ENCODE measurements around the gene EPHB4.
"Not testable (repeated sequence)": the region's sequence is repeated elsewhere in the genome, so short reads cannot be mapped to it uniquely, and the experiment has no call there.

EPHB4 gene

GRCh38 chr7:100819586-100819985 is 7.7 kb downstream of the EPHB4 start:
- no peaks in the 10 kb centered on the region for H3K79me2 ChIP-seq (ENCODE audit: insufficient read depth, low read depth)
- H3K27me3 ChIP-seq (ENCODE audit: insufficient read depth, low read depth) = peaks cover 77% of the 10 kb centered on the region
- no peaks in the 10 kb centered on the region for H3K36me3 ChIP-seq (ENCODE audit: insufficient read depth)
- H3K4me2 ChIP-seq = no peak overlapping the region
- H3K27ac ChIP-seq = no peak overlapping the region
- no peak overlapping the region for H2AFZ ChIP-seq (ENCODE audit: low read depth)
- H4K20me1 ChIP-seq (ENCODE audit: insufficient read depth) = no peaks in the 10 kb centered on the region
- no peaks in the 10 kb centered on the region for H3K4me1 ChIP-seq (ENCODE audit: low read depth, poor library complexity, severe bottlenecking)
- H3K4me3 ChIP-seq (IDR thresholded peaks at IDR 0.05; ENCODE audit: insufficient read depth, low read depth, low read length) = no peak overlapping the region
- no peak overlapping the region for H3K9ac ChIP-seq
- TF ChIP-seq, protein P1, sequence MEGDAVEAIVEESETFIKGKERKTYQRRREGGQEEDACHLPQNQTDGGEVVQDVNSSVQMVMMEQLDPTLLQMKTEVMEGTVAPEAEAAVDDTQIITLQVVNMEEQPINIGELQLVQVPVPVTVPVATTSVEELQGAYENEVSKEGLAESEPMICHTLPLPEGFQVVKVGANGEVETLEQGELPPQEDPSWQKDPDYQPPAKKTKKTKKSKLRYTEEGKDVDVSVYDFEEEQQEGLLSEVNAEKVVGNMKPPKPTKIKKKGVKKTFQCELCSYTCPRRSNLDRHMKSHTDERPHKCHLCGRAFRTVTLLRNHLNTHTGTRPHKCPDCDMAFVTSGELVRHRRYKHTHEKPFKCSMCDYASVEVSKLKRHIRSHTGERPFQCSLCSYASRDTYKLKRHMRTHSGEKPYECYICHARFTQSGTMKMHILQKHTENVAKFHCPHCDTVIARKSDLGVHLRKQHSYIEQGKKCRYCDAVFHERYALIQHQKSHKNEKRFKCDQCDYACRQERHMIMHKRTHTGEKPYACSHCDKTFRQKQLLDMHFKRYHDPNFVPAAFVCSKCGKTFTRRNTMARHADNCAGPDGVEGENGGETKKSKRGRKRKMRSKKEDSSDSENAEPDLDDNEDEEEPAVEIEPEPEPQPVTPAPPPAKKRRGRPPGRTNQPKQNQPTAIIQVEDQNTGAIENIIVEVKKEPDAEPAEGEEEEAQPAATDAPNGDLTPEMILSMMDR (conservative IDR thresholded peaks at IDR 0.05; ENCODE audit: low read depth, low read length) = no peak

DNA sequence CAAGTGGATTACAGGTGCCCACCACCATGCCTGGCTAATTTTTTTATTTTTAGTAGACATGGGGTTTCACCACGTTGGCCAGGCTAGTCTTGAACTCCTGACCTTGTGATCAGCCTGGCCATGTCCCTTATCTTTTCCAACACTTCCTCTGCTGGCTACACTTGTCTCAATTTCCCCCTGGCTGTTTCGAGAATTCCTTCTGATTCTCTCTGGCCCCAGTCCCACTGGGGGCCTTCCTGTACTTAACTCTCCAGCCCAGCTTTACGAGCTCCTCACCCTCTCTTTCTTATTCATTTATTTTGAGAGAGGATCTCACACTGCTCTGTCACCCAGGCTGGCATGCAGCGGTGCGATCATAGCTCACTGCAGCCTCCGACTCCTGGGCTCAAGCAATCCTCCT is 8.5 kb downstream of the EPHB4 start:
- Histone ChIP-seq H3K27ac (no peak overlapping the region), H3K36me3 (ENCODE audit: insufficient read depth) (no peaks in the 10 kb centered on the region)
- TF ChIP-seq, protein P1 (conservative IDR thresholded peaks at IDR 0.05; ENCODE audit: low read depth, low read length) = no peak

GRCh38 chr7:100818366-100818765 is 9.0 kb downstream of the EPHB4 start:
- Histone ChIP-seq H3K4me3 (IDR thresholded peaks at IDR 0.05; ENCODE audit: insufficient read depth, low read depth, low read length) (no peak overlapping the region), H3K4me2 (no peak overlapping the region), H3K79me2 (ENCODE audit: insufficient read depth, low read depth) (no peaks in the 10 kb centered on the region), H3K27ac (no peak overlapping the region), H3K9ac (no peak overlapping the region), H2AFZ (ENCODE audit: low read depth) (no peak overlapping the region), H3K27me3 (ENCODE audit: insufficient read depth, low read depth) (peaks cover 76% of the 10 kb centered on the region), H3K4me1 (ENCODE audit: low read depth, poor library complexity, severe bottlenecking) (no peaks in the 10 kb centered on the region), H3K36me3 (ENCODE audit: insufficient read depth) (no peaks in the 10 kb centered on the region), H4K20me1 (ENCODE audit: insufficient read depth) (no peaks in the 10 kb centered on the region)
- TF ChIP-seq, protein P1 (conservative IDR thresholded peaks at IDR 0.05; ENCODE audit: low read depth, low read length) = no peak

More for the DNA sequence above, 8.5 kb downstream of the EPHB4 start:
- Histone ChIP-seq H4K20me1 (ENCODE audit: insufficient read depth) (no peaks in the 10 kb centered on the region), H3K4me3 (IDR thresholded peaks at IDR 0.05; ENCODE audit: insufficient read depth, low read depth, low read length) (no peak overlapping the region), H3K27me3 (ENCODE audit: insufficient read depth, low read depth) (peaks cover 76% of the 10 kb centered on the region), H3K4me2 (no peak overlapping the region), H3K79me2 (ENCODE audit: insufficient read depth, low read depth) (no peaks in the 10 kb centered on the region), H3K4me1 (ENCODE audit: low read depth, poor library complexity, severe bottlenecking) (no peaks in the 10 kb centered on the region), H3K9ac (no peak overlapping the region), H2AFZ (ENCODE audit: low read depth) (no peak overlapping the region)

- no peaks in the 10 kb centered on the region for H4K20me1 ChIP-seq (ENCODE audit: insufficient read depth)
- H3K27ac ChIP-seq = no peak overlapping the region
- H3K4me3 ChIP-seq (IDR thresholded peaks at IDR 0.05; ENCODE audit: insufficient read depth, low read depth, low read length) = no peak overlapping the region
- H3K27me3 ChIP-seq (ENCODE audit: insufficient read depth, low read depth) = peaks cover 68% of the 10 kb centered on the region
- TF ChIP-seq, protein P1 (conservative IDR thresholded peaks at IDR 0.05; ENCODE audit: low read depth, low read length) = no peak
- no peak overlapping the region for H3K4me2 ChIP-seq
- H3K79me2 ChIP-seq (ENCODE audit: insufficient read depth, low read depth) = no peaks in the 10 kb centered on the region
- H3K36me3 ChIP-seq (ENCODE audit: insufficient read depth) = no peaks in the 10 kb centered on the region
- no peaks in the 10 kb centered on the region for H3K4me1 ChIP-seq (ENCODE audit: low read depth, poor library complexity, severe bottlenecking)
- H2AFZ ChIP-seq (ENCODE audit: low read depth) = no peak overlapping the region
- no peak overlapping the region for H3K9ac ChIP-seq
These were observed 10.2 kb downstream of the EPHB4 start for GRCh38 chr7:100817097-100817496.

DNA sequence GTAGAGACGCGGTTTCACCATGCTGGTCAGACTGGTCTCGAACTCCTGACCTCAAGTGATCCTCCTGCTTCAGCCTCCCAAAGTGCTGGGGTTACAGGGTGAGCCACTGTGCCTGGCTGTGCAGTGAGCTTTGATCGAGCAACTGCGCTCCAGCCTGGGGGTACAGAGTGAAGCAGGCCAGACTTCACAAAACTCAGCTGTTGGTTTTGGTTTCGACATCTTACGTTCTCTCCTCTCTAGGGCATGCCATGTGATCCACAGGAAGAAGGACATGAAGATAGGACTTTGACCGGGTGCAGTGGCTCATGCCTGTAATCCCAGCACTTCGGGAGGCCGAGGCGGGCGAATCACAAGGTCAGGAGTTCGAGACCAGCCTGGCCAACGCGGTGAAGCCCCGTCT is 10.8 kb downstream of the EPHB4 start:
- H3K9ac ChIP-seq; H4K20me1 ChIP-seq (ENCODE audit: insufficient read depth); H3K79me2 ChIP-seq (ENCODE audit: insufficient read depth, low read depth); H3K4me3 ChIP-seq (IDR thresholded peaks at IDR 0.05; ENCODE audit: insufficient read depth, low read depth, low read length); H3K4me2 ChIP-seq; H3K4me1 ChIP-seq (ENCODE audit: low read depth, poor library complexity, severe bottlenecking); H2AFZ ChIP-seq (ENCODE audit: low read depth); H3K27ac ChIP-seq; H3K36me3 ChIP-seq (ENCODE audit: insufficient read depth): not testable (repeated sequence)
- H3K27me3 ChIP-seq (ENCODE audit: insufficient read depth, low read depth) = peaks cover 62% of the 10 kb centered on the region

Measured in KMS-11 (cell line).